ENCODE measurements around the gene AQP6. TPM values are rescaled to one million over a fixed set of nuclear protein-coding genes. Genes with fewer than 3 reads are reported as not detected.

AQP6 gene
- total RNA-seq, 1 experiment from 2014 or later, result 0.09 TPM

DNA sequence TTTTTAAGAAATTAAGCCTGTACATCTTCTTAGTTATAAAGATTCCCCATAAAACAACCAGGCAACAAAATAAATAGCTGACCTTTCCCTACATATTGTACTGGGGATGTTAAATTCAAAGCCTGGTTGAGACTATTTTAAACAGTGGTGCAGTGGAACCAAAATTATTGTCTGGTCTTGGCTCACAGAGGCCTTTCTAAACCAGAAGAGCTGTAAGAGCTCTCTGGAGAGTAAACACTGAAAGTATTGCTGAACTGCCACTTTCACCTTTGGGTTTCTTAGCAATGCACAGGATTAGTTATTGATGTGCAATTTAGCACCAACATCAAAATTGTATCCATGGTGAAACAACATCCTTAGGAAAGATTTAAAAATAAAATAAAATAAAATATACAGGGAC lies 31.9 kb downstream of the AQP6 start (continued):
- no peak for TF ChIP-seq GTF2I (CRISPR knock-in tag; conservative IDR thresholded peaks at IDR 0.05)
- no peak for TF ChIP-seq ZNF396 (CRISPR knock-in tag; IDR thresholded peaks at IDR 0.05; ENCODE audit: borderline replicate concordance)
- TF ChIP-seq NFE2L1 (CRISPR knock-in tag; IDR thresholded peaks at IDR 0.05), result no peak
- no peak for TF ChIP-seq MXD4 (CRISPR knock-in tag; IDR thresholded peaks at IDR 0.05; ENCODE audit: borderline replicate concordance)

DNA sequence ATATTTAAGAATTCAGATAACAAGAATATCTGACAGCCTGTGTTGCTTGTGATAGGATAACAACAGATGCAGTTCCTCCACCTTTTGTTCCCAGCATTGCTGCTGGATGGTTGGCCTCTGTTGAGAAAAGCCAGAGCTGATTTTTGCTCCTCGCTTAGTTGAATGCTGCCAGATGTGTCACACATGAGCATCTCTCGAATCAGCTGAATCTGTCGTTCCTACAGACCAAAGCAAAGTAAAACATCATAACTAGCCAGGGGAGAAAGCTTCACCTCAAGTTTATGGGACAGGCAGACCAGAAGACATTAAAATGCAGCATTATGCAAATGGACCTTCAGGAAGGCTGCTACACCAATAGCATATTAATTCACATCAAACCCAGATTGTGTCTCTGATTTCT lies 32.4 kb downstream of the AQP6 start:
- Mint-ChIP-seq H3K4me3 (no peak overlapping the region), H3K27ac (no peak overlapping the region), H3K4me1 (no peaks in the 10 kb centered on the region), H3K36me3 (peaks cover 61% of the 10 kb centered on the region), H3K27me3 (ENCODE audit: low read depth) (no peaks in the 10 kb centered on the region), H3K9me3 (no peaks in the 10 kb centered on the region)
- ATAC-seq (no peak), DNase-seq (ENCODE audit: low spot score) (no peak)
- ChIA-PET POLR2A (no interaction called here), CTCF (interaction anchor here (0.7 kb wide), 1 partner anchor 38 kb away, joined by 3 read pairs; no protein-coding TSS in a partner anchor)
- TF ChIP-seq GTF2I (CRISPR knock-in tag; conservative IDR thresholded peaks at IDR 0.05) (no peak), CREM (CRISPR knock-in tag; IDR thresholded peaks at IDR 0.05) (no peak), ZBTB21 (CRISPR knock-in tag; IDR thresholded peaks at IDR 0.05; ENCODE audit: borderline replicate concordance) (no peak), IRF2 (CRISPR knock-in tag; IDR thresholded peaks at IDR 0.05; ENCODE audit: borderline replicate concordance, low read depth) (no peak), TCF7 (CRISPR knock-in tag; IDR thresholded peaks at IDR 0.05; ENCODE audit: low read depth) (no peak), TEAD4 (CRISPR knock-in tag; IDR thresholded peaks at IDR 0.05) (no peak)
- TF ChIP-seq, protein P1, sequence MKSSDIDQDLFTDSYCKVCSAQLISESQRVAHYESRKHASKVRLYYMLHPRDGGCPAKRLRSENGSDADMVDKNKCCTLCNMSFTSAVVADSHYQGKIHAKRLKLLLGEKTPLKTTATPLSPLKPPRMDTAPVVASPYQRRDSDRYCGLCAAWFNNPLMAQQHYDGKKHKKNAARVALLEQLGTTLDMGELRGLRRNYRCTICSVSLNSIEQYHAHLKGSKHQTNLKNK (CRISPR knock-in tag; IDR thresholded peaks at IDR 0.05), result no peak
- TF ChIP-seq, protein P2, sequence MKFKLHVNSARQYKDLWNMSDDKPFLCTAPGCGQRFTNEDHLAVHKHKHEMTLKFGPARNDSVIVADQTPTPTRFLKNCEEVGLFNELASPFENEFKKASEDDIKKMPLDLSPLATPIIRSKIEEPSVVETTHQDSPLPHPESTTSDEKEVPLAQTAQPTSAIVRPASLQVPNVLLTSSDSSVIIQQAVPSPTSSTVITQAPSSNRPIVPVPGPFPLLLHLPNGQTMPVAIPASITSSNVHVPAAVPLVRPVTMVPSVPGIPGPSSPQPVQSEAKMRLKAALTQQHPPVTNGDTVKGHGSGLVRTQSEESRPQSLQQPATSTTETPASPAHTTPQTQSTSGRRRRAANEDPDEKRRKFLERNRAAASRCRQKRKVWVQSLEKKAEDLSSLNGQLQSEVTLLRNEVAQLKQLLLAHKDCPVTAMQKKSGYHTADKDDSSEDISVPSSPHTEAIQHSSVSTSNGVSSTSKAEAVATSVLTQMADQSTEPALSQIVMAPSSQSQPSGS (CRISPR knock-in tag; IDR thresholded peaks at IDR 0.05; ENCODE audit: borderline replicate concordance, low read depth), result no peak
- TF ChIP-seq, protein P3, sequence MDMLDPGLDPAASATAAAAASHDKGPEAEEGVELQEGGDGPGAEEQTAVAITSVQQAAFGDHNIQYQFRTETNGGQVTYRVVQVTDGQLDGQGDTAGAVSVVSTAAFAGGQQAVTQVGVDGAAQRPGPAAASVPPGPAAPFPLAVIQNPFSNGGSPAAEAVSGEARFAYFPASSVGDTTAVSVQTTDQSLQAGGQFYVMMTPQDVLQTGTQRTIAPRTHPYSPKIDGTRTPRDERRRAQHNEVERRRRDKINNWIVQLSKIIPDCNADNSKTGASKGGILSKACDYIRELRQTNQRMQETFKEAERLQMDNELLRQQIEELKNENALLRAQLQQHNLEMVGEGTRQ (CRISPR knock-in tag; IDR thresholded peaks at IDR 0.05), result no peak
- TF ChIP-seq, protein P4, sequence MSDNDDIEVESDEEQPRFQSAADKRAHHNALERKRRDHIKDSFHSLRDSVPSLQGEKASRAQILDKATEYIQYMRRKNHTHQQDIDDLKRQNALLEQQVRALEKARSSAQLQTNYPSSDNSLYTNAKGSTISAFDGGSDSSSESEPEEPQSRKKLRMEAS (CRISPR knock-in tag; IDR thresholded peaks at IDR 0.05), result no peak
- TF ChIP-seq, protein P5, sequence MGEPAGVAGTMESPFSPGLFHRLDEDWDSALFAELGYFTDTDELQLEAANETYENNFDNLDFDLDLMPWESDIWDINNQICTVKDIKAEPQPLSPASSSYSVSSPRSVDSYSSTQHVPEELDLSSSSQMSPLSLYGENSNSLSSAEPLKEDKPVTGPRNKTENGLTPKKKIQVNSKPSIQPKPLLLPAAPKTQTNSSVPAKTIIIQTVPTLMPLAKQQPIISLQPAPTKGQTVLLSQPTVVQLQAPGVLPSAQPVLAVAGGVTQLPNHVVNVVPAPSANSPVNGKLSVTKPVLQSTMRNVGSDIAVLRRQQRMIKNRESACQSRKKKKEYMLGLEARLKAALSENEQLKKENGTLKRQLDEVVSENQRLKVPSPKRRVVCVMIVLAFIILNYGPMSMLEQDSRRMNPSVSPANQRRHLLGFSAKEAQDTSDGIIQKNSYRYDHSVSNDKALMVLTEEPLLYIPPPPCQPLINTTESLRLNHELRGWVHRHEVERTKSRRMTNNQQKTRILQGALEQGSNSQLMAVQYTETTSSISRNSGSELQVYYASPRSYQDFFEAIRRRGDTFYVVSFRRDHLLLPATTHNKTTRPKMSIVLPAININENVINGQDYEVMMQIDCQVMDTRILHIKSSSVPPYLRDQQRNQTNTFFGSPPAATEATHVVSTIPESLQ (CRISPR knock-in tag; IDR thresholded peaks at IDR 0.05), result no peak

DNA sequence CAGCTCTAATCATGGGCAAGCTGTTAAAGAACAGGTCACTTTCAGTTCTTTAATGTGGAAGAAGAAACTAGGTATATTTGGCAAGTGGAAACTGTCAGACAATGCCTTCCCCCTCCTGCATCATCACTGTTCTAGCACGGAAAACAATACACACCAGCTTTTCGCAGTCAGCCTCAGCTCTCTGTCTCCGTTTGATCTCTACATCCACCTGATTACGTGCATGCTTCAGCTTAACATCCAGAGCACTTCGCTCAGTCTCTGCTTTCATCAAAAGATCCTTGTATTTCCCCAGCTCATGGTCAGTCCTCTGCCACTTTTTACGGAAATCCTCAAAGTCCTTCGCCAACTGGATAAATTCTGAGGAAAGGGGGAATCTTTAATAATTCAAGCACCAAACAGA lies 33.5 kb downstream of the AQP6 start:
- H3K9me3 Mint-ChIP-seq, result no peaks in the 10 kb centered on the region
- POLR2A ChIA-PET, result no interaction called here
- no peak overlapping the region for H3K27ac Mint-ChIP-seq
- TF ChIP-seq PRRX2 (CRISPR knock-in tag; IDR thresholded peaks at IDR 0.05), result no peak
- no peak for ATAC-seq
- H3K36me3 Mint-ChIP-seq, result peaks cover 54% of the 10 kb centered on the region
- no peak overlapping the region for H3K4me3 Mint-ChIP-seq
- CTCF ChIA-PET, result interaction anchor here (1.2 to 3.4 kb wide), 2 partner anchors 13 to 39 kb away, joined by 3 to 14 read pairs; no protein-coding TSS in a partner anchor
- no peaks in the 10 kb centered on the region for H3K4me1 Mint-ChIP-seq
- no peak for DNase-seq (ENCODE audit: low spot score)
- H3K27me3 Mint-ChIP-seq (ENCODE audit: low read depth), result no peaks in the 10 kb centered on the region

DNA sequence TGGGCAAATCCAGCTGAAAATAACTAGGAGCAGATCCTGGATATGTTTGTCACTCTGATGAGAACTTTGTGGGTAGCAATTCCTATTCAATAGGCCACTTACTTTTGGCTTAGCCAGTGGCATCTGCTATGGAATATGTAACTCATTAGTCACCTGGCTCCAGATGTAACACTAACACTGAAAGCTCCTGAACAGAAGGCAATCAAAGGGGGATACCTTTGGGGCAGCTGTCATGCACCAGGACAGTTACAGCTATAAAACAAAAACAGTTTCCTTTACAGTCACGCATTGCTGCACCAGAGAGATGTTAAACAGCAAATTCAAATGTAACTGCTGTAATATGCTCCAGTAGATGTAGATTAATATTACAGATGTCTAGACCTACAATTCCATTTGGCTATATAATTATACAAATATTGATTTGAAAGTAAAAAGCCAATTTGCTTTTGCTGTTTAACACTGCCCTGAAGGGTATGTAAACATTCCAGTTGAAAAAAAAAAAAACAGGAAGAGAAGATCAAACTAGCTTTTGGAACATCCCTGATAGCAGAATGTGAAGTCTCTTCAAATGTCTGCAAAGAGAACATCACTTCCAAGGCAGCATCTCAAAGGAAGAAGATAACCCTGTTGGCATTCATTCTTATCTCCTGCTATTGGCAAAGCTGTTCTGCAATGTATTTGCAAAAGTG lies 34.2 kb downstream of the AQP6 start:
- Mint-ChIP-seq H3K4me1 (no peaks in the 10 kb centered on the region), H3K4me3 (no peak overlapping the region), H3K27me3 (ENCODE audit: low read depth) (no peaks in the 10 kb centered on the region), H3K9me3 (no peaks in the 10 kb centered on the region), H3K27ac (no peak overlapping the region), H3K36me3 (peaks cover 49% of the 10 kb centered on the region)
- TF ChIP-seq JUN (CRISPR knock-in tag; IDR thresholded peaks at IDR 0.05) (no peak), NR3C1 (CRISPR knock-in tag; conservative IDR thresholded peaks at IDR 0.05; ENCODE audit: low read depth) (no peak)
- TF ChIP-seq, protein P6, sequence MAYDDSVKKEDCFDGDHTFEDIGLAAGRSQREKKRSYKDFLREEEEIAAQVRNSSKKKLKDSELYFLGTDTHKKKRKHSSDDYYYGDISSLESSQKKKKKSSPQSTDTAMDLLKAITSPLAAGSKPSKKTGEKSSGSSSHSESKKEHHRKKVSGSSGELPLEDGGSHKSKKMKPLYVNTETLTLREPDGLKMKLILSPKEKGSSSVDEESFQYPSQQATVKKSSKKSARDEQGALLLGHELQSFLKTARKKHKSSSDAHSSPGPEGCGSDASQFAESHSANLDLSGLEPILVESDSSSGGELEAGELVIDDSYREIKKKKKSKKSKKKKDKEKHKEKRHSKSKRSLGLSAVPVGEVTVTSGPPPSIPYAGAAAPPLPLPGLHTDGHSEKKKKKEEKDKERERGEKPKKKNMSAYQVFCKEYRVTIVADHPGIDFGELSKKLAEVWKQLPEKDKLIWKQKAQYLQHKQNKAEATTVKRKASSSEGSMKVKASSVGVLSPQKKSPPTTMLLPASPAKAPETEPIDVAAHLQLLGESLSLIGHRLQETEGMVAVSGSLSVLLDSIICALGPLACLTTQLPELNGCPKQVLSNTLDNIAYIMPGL (CRISPR knock-in tag; IDR thresholded peaks at IDR 0.05), result no peak
- no peak for ATAC-seq
- ChIA-PET POLR2A (no interaction called here), CTCF (interaction anchor here (0.7 to 3.4 kb wide), 3 partner anchors 12 to 498 kb away, joined by 3 to 14 read pairs (median 3); partner anchors contain the start of gene DIP2B)
- no peak for DNase-seq (ENCODE audit: low spot score)

All from WTC11 (cell line).